Tibial artery (tissue), 4 donors: ENCODE results near the gene ELFN2.

Source experiments
- DNase-seq, 2 donors: peaks; one replicate each; pipeline ENCODE4 v3.0.0-alpha.2; 2019
- H3K27ac ChIP-seq, 2 donors: fragments of 200-600 bp; sonication (generic) in 1 of 2; 1 replicate in 1 of 2; 2 replicates in 1 of 2; pipeline ENCODE4 v1.5.1; 2018 to 2019; ENCODE audit warnings: mild to moderate bottlenecking in 1 of 2
- H3K27me3 ChIP-seq, 2 donors: fragments of 200-600 bp; sonication (generic) in 1 of 2; one replicate each; pipeline versions ENCODE4 v1.5.1 to v1.6.0; 2016 to 2019
- H3K36me3 ChIP-seq, 3 donors: fragments of 200-600 bp; sonication (generic) in 2 of 3; one replicate each; pipeline ENCODE4 v1.5.1; 2016 to 2019; ENCODE audit warnings: mild to moderate bottlenecking in 2 of 3
- H3K4me1 ChIP-seq, 4 donors: fragments of 200-600 bp; sonication (generic) in 2 of 4; 1 replicate in 3 of 4; 2 replicates in 1 of 4; pipeline ENCODE4 v1.5.1; 2016 to 2019
- H3K4me3 ChIP-seq, 2 donors: fragments of 200-600 bp; sonication (generic) in 1 of 2; 1 replicate in 1 of 2; 2 replicates in 1 of 2; pipeline ENCODE4 v1.5.1; 2018 to 2019; ENCODE audit warnings: mild to moderate bottlenecking in 2 of 2
- H3K9me3 ChIP-seq, 3 donors: fragments of 200-600 bp; sonication (generic) in 1 of 3; one replicate each; pipeline ENCODE4 v1.5.1; 2016 to 2019
- intact Hi-C: fragments of 100-400 bp; cut with DNase I; formaldehyde crosslinking; loops from one replicate; pipeline ENCODE4 v1.15.0; 2023; ENCODE audit warnings: low total_unique reads
- TF ChIP-seq, protein P1 (sequence below), 2 experiments: fragments of 200-600 bp in 1 of 2; fragments of 450-650 bp in 1 of 2; IDR thresholded peaks; one replicate each; pipeline ENCODE4 v1.5.1; 2017 to 2019; ENCODE audit warnings: antibody characterized with exemption in 2 of 2, mild to moderate bottlenecking in 1 of 2, moderate library complexity in 1 of 2

Gene ELFN2

DNA sequence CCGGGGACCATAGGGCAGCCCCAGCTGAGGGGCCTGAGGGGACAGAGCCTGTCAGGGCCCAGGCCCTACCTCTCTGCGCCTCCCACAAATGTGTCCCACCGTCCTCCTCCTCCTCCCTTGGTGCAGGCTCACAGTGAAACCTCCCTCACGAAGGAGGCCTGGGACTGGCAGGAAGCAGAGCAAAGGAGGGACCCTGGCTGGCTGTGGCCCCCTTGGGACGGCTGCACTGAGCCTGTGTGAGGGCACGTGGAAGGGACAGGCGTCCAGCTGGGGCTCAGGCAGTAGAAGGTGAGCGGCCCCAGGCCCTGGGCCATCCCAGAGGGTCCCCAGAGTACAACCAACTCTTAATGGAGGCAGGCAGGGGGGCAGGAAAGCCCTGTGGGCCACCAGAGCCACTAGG is 60.7 kb downstream of the ELFN2 start:
- H3K4me3 ChIP-seq, result no peak overlapping the region
- no peaks in the 10 kb centered on the region for H3K36me3 ChIP-seq
- H3K9me3 ChIP-seq, result no peaks in the 10 kb centered on the region
- no peak for DNase-seq
- no peaks in the 10 kb centered on the region for H3K4me1 ChIP-seq
- TF ChIP-seq, protein P1, sequence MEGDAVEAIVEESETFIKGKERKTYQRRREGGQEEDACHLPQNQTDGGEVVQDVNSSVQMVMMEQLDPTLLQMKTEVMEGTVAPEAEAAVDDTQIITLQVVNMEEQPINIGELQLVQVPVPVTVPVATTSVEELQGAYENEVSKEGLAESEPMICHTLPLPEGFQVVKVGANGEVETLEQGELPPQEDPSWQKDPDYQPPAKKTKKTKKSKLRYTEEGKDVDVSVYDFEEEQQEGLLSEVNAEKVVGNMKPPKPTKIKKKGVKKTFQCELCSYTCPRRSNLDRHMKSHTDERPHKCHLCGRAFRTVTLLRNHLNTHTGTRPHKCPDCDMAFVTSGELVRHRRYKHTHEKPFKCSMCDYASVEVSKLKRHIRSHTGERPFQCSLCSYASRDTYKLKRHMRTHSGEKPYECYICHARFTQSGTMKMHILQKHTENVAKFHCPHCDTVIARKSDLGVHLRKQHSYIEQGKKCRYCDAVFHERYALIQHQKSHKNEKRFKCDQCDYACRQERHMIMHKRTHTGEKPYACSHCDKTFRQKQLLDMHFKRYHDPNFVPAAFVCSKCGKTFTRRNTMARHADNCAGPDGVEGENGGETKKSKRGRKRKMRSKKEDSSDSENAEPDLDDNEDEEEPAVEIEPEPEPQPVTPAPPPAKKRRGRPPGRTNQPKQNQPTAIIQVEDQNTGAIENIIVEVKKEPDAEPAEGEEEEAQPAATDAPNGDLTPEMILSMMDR (IDR thresholded peaks at IDR 0.05), result no peak
- H3K27ac ChIP-seq, result no peak overlapping the region
- peaks cover 0 to 24% of the 10 kb centered on the region in 2 donors for H3K27me3 ChIP-seq
- intact Hi-C loops, result no loop called here

DNA sequence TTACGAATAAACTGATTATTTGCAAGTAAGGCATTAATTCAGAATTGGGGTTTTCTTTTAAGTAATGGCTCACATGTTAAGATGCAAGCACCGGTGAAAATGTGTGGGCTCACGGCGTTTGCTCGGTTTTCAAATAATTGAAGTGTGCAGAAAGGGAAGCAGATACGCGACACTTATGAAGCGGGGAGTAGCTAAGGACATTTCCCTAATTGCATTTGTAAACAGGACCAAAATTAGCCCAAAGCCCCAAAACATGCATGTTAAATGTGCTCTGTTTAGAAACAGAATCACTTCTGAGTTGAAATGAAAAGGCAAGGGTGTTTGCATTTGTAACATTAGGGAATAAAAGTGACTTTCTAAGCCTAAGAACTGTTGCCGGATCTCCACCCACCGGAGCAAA is 61.3 kb downstream of the ELFN2 start:
- no peaks in the 10 kb centered on the region for H3K4me1 ChIP-seq
- H3K27ac ChIP-seq, result no peak overlapping the region
- no peaks in the 10 kb centered on the region for H3K36me3 ChIP-seq
- peaks cover 0 to 17% of the 10 kb centered on the region in 2 donors for H3K27me3 ChIP-seq
- intact Hi-C loops, result no loop called here
- no peak for DNase-seq
- H3K4me3 ChIP-seq, result no peak overlapping the region
- H3K9me3 ChIP-seq, result no peaks in the 10 kb centered on the region
- TF ChIP-seq, protein P1 (IDR thresholded peaks at IDR 0.05), result no peak

DNA sequence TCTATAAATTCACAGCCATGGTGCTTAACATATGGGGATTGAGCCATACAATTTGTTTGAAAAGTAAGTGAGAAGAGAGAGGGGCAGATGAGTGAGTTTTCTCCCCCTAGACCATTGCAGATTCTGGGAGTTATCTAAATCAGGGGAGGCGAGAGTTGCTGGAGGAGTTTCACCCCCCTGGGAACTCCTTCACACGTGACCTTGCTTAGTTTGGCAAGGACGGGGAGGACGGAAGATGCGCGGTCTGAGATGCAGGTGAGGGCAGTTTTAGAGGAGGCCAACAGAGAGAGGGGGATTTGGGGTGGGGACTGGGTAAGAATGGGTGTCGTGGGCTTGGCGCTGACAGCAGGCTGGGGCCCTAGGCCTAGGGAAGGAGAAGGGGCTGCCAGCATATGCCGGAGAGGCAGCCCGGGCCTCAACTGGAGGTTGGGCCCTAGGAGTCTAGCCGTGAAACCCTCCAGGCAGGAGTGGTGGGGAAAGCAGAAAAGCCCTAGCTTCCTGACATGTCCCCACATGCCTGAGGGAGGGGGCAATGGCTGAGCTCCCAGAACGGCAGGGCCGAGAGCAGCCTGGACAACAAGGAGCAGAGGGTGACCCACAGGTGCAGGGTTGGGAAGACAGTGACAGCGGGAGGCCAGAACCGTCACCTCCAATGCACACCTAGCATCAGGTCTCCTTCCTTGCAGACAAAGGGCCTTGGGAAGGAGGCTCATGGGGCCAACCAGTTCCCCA is 63.9 kb downstream of the ELFN2 start:
- H3K27me3 ChIP-seq, result peaks cover 0 to 25% of the 10 kb centered on the region in 2 donors
- DNase-seq, result no peak
- TF ChIP-seq, protein P1 (IDR thresholded peaks at IDR 0.05), result no peak
- intact Hi-C loops, result no loop called here
- H3K36me3 ChIP-seq, result no peaks in the 10 kb centered on the region
- no peaks in the 10 kb centered on the region for H3K9me3 ChIP-seq
- H3K4me1 ChIP-seq, result no peaks in the 10 kb centered on the region
- H3K4me3 ChIP-seq, result no peak overlapping the region
- no peak overlapping the region for H3K27ac ChIP-seq

DNA sequence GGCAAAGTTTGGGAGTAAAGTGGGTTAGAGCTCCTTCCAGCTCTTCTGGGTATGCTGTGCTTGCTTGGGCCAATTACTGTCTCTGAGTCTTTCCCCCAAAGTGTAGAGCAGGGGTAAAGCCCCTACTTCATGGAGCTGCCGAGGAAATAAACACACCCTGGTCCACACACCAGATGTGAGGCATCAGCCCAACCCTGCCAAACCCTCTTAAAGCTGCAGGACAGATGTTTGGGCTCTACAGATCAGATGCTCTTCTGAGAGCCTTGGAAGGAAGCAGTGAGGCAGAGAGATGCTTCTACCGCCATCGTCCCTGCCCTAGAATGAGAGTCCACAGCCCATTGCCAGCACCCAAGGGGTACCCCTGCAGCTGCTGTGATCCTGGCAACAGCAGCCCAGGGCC is 64.7 kb downstream of the ELFN2 start:
- no peak overlapping the region for H3K4me3 ChIP-seq
- no peaks in the 10 kb centered on the region for H3K4me1 ChIP-seq
- intact Hi-C loops, result no loop called here
- H3K27me3 ChIP-seq, result peaks cover 0 to 29% of the 10 kb centered on the region in 2 donors
- DNase-seq, result no peak
- H3K36me3 ChIP-seq, result no peaks in the 10 kb centered on the region
- TF ChIP-seq, protein P1 (IDR thresholded peaks at IDR 0.05), result no peak
- no peak overlapping the region for H3K27ac ChIP-seq
- H3K9me3 ChIP-seq, result no peaks in the 10 kb centered on the region

DNA sequence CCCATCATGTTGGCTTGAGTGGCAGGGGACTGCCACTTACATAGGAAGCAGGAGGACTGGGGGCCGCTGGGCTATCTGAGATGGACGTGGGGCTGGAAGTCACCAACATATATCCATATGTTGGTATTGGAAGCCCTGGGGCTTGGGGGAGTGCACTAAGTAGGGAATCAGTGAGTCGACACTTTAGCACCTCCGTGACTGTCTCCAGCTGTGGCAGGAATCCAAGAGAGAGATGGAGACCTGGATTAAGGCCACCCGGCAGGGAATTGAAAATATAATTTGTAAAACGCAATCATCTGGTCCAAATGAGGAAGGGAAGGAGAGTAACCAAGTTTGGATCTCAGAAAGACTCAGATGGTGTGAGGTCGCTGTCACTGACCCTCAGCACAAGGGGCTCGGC is 68.4 kb downstream of the ELFN2 start:
- intact Hi-C loops, result no loop called here
- no peaks in the 10 kb centered on the region for H3K36me3 ChIP-seq
- H3K4me3 ChIP-seq, result no peak overlapping the region
- TF ChIP-seq, protein P1 (IDR thresholded peaks at IDR 0.05), result no peak
- H3K27ac ChIP-seq, result no peak overlapping the region
- peaks cover 0 to 55% of the 10 kb centered on the region in 2 donors for H3K27me3 ChIP-seq
- H3K4me1 ChIP-seq, result no peaks in the 10 kb centered on the region
- DNase-seq, result no peak
- no peaks in the 10 kb centered on the region for H3K9me3 ChIP-seq
